Vagina (tissue), 2 donors: Measurements from ENCODE around the gene FGGY. TPM values are rescaled to one million over a fixed set of nuclear protein-coding genes. Genes with fewer than 3 reads are reported as not detected.

Experiments used
- DNase-seq, 2 donors: peaks; one replicate each; pipeline ENCODE4 v3.0.0-alpha.2; 2017; ENCODE audit errors: extremely low spot score in 2 of 2
- H3K27ac ChIP-seq: fragments of 200-600 bp; sonication (generic); one replicate; pipeline ENCODE4 v1.5.1; 2019
- H3K27me3 ChIP-seq: fragments of 200-600 bp; sonication (generic); one replicate; pipeline ENCODE4 v1.5.1; 2019
- H3K36me3 ChIP-seq, 2 donors: fragments of 200-600 bp; sonication (generic); one replicate each; pipeline ENCODE4 v1.5.1; 2017 to 2019
- H3K4me1 ChIP-seq: fragments of 200-600 bp; sonication (generic); one replicate; pipeline ENCODE4 v1.5.1; 2019
- H3K4me3 ChIP-seq, 2 donors: fragments of 200-600 bp; sonication (generic); 1 replicate in 1 of 2; 2 replicates in 1 of 2; pipeline ENCODE4 v1.5.1; 2016 to 2019
- H3K9me3 ChIP-seq: fragments of 200-600 bp; sonication (generic); one replicate; pipeline ENCODE4 v1.5.1; 2019
- CTCF ChIP-seq, 3 experiments: fragments of 450-650 bp in 2 of 3; fragments of 200-600 bp in 1 of 3; sonication (generic) in 1 of 3; IDR thresholded peaks; one replicate each; pipeline ENCODE4 v1.5.1; 2017 to 2019; ENCODE audit warnings: antibody characterized with exemption in 3 of 3, mild to moderate bottlenecking in 2 of 3, moderate library complexity in 2 of 3
- POLR2A ChIP-seq, 2 donors: fragments of 450-650 bp; IDR thresholded peaks; one replicate each; pipeline ENCODE4 v1.6.1; 2017; ENCODE audit warnings: antibody characterized with exemption in 2 of 2, mild to moderate bottlenecking in 2 of 2, moderate library complexity in 2 of 2
- POLR2AphosphoS5 ChIP-seq, 2 donors: sonication (generic); formaldehyde crosslinking; IDR thresholded peaks; one replicate each; pipeline ENCODE4 v1.9.0; 2017; ENCODE audit warnings: antibody characterized with exemption in 2 of 2, mild to moderate bottlenecking in 2 of 2, low read depth in 1 of 2; ENCODE audit not compliant: insufficient read depth in 1 of 2
- intact Hi-C: fragments of 100-400 bp; cut with DNase I; formaldehyde crosslinking; loops from one replicate; pipeline ENCODE4 v1.15.1; 2023
- total RNA-seq: library from RNA; depleted of rRNA; stranded (reverse); fragments of >200 nt; gene quantifications from one replicate; pipeline ENCODE4 v1.2.3, GENCODE V29; 2016

FGGY gene
- total RNA-seq, 1 donor from 2014 or later, result 11.8 TPM

GRCh38 chr1:59666106-59666505 is 369.2 kb downstream of the FGGY start:
- TF ChIP-seq POLR2AphosphoS5 (IDR thresholded peaks at IDR 0.05; ENCODE audit: insufficient read depth in 1 of 2, low read depth in 1 of 2) (no peak), CTCF (IDR thresholded peaks at IDR 0.05) (no peak)
- no peaks in the 10 kb centered on the region for H3K27me3 ChIP-seq
- H3K9me3 ChIP-seq, result no peaks in the 10 kb centered on the region
- no peak for DNase-seq
- no peak overlapping the region for H3K27ac ChIP-seq
- H3K4me3 ChIP-seq, result no peak overlapping the region
- intact Hi-C loops, result no loop called here
- H3K4me1 ChIP-seq, result peaks cover 20% of the 10 kb centered on the region
- H3K36me3 ChIP-seq, result no peaks in the 10 kb centered on the region

GRCh38 chr1:59667020-59667419 is 370.1 kb downstream of the FGGY start:
- H3K36me3 ChIP-seq, result no peaks in the 10 kb centered on the region

GRCh38 chr1:59669752-59670312 is 372.9 kb downstream of the FGGY start:
- TF ChIP-seq POLR2AphosphoS5 (IDR thresholded peaks at IDR 0.05; ENCODE audit: insufficient read depth in 1 of 2, low read depth in 1 of 2) (peak in 1 of 2 donors; percentile 48), POLR2A (IDR thresholded peaks at IDR 0.05) (no peak)
- H3K27ac ChIP-seq, result peak overlapping the region; percentile 84
- no peaks in the 10 kb centered on the region for H3K9me3 ChIP-seq
- H3K4me3 ChIP-seq, result no peak overlapping the region
- peaks cover 39% of the 10 kb centered on the region for H3K4me1 ChIP-seq
- no peaks in the 10 kb centered on the region for H3K27me3 ChIP-seq
- H3K36me3 ChIP-seq, result no peaks in the 10 kb centered on the region
- DNase-seq, result no peak
- intact Hi-C loops, result no loop called here

More at GRCh38 chr1:59667020-59667419, 370.1 kb downstream of the FGGY start:
- Histone ChIP-seq H3K9me3 (no peaks in the 10 kb centered on the region), H3K27ac (no peak overlapping the region), H3K4me3 (no peak overlapping the region), H3K27me3 (no peaks in the 10 kb centered on the region), H3K4me1 (peaks cover 23% of the 10 kb centered on the region)
- TF ChIP-seq POLR2AphosphoS5 (IDR thresholded peaks at IDR 0.05; ENCODE audit: insufficient read depth in 1 of 2, low read depth in 1 of 2), result no peak
- no peak for TF ChIP-seq POLR2A (IDR thresholded peaks at IDR 0.05)
- TF ChIP-seq CTCF (IDR thresholded peaks at IDR 0.05), result no peak
- no peak for DNase-seq
- intact Hi-C loops, result no loop called here

GRCh38 chr1:59670662-59671061 is 373.8 kb downstream of the FGGY start:
- H3K27ac ChIP-seq, result peak overlapping the region; percentile 84
- TF ChIP-seq POLR2A (IDR thresholded peaks at IDR 0.05) (no peak), POLR2AphosphoS5 (IDR thresholded peaks at IDR 0.05; ENCODE audit: insufficient read depth in 1 of 2, low read depth in 1 of 2) (no peak), CTCF (IDR thresholded peaks at IDR 0.05) (no peak)
- no peaks in the 10 kb centered on the region for H3K9me3 ChIP-seq
- H3K36me3 ChIP-seq, result no peaks in the 10 kb centered on the region
- H3K27me3 ChIP-seq, result no peaks in the 10 kb centered on the region
- DNase-seq, result no peak
- H3K4me1 ChIP-seq, result peaks cover 47% of the 10 kb centered on the region
- no peak overlapping the region for H3K4me3 ChIP-seq
- intact Hi-C loops, result no loop called here

- H3K27me3 ChIP-seq, result no peaks in the 10 kb centered on the region
- no peak for TF ChIP-seq POLR2AphosphoS5 (IDR thresholded peaks at IDR 0.05; ENCODE audit: insufficient read depth in 1 of 2, low read depth in 1 of 2)
- no peak for TF ChIP-seq CTCF (IDR thresholded peaks at IDR 0.05)
- no peak for TF ChIP-seq POLR2A (IDR thresholded peaks at IDR 0.05)
- intact Hi-C loops, result no loop called here
- no peaks in the 10 kb centered on the region for H3K9me3 ChIP-seq
- peak overlapping the region; percentile 84 for H3K27ac ChIP-seq
- H3K36me3 ChIP-seq, result no peaks in the 10 kb centered on the region
- no peak for DNase-seq
- H3K4me3 ChIP-seq, result no peak overlapping the region
- peaks cover 54% of the 10 kb centered on the region for H3K4me1 ChIP-seq
These were observed 374.4 kb downstream of the FGGY start for GRCh38 chr1:59671066-59671952.
